K562 (cell line): Measurements from ENCODE around the gene FOXO3. TPM values are rescaled to one million over a fixed set of nuclear protein-coding genes. Genes with fewer than 3 reads are reported as not detected.

ENCODE experiments used
- BRD9 ChIP-seq: fragments of 450-650 bp; IDR thresholded peaks from 2 replicates; pipeline ENCODE4 v1.6.1; 2018; ENCODE audit warnings: low read depth; ENCODE audit not compliant: partially characterized antibody
- HDAC6 ChIP-seq: IDR thresholded peaks from 2 replicates; pipeline ENCODE4 v1.6.1; 2012; ENCODE audit warnings: low read depth, mild to moderate bottlenecking, control low read depth, inconsistent platforms, low read length, moderate library complexity
- KLF13 ChIP-seq: fragments of 450-650 bp; IDR thresholded peaks from 2 replicates; pipeline ENCODE4 v1.6.1; 2016; ENCODE audit warnings: missing genetic modification characterization, low read depth, mild to moderate bottlenecking, missing compliant biosample characterization, moderate library complexity, borderline replicate concordance
- PCBP1 ChIP-seq: fragments of 200-400 bp; formaldehyde crosslinking; IDR thresholded peaks from 2 replicates; pipeline ENCODE4 v1.6.1; 2018; ENCODE audit warnings: mild to moderate bottlenecking, low read depth, low read length; ENCODE audit not compliant: poor library complexity, severe bottlenecking
- SIX5 ChIP-seq, 2 experiments: IDR thresholded peaks; 2 replicates each; pipeline ENCODE4 v1.6.1; 2011; ENCODE audit warnings: low read length in 2 of 2, borderline replicate concordance in 1 of 2, low read depth in 1 of 2, mild to moderate bottlenecking in 1 of 2, moderate library complexity in 1 of 2; ENCODE audit not compliant: insufficient read depth in 1 of 2
- TCF7L2 ChIP-seq: fragments of 150-350 bp; IDR thresholded peaks from 2 replicates; pipeline ENCODE4 v1.6.1; 2016; ENCODE audit warnings: low read depth, mild to moderate bottlenecking, low read length, moderate library complexity
- ZBTB8A ChIP-seq: fragments of 450-650 bp; IDR thresholded peaks from 2 replicates; pipeline ENCODE4 v1.6.1; 2018; ENCODE audit warnings: mild to moderate bottlenecking, moderate library complexity; ENCODE audit not compliant: partially characterized antibody
- ZKSCAN8 ChIP-seq: fragments of 200-800 bp; sonication (Bioruptor generic); IDR thresholded peaks from 2 replicates; pipeline ENCODE4 v1.6.1; 2016; ENCODE audit warnings: missing genetic modification characterization, missing compliant biosample characterization
- polyA plus RNA-seq, 8 experiments: library from polyadenylated mRNA; depleted of rRNA in 4 of 8; stranded (reverse) in 5 of 8; unstranded in 3 of 8; fragments of >200 nt; fragmentation: Nextera tagmentation in 2 of 8; fragmentation: Illumina TruSeq in 1 of 8; extraction: Ambion mirVana in 2 of 8; extraction: Trizol in 1 of 8; gene quantifications; 2 replicates each; pipeline versions ENCODE4 v1.2.1 to v1.2.3, GENCODE V29; 2011 to 2014; ENCODE audit warnings: inconsistent platforms in 1 of 8, missing spikeins in 1 of 8
- total RNA-seq, 7 experiments: library from RNA; depleted of rRNA in 6 of 7; stranded (reverse); fragments of >200 nt in 6 of 7; fragmentation: Illumina TruSeq in 2 of 7; extraction: Trizol in 2 of 7; gene quantifications; 2 replicates each; pipeline versions ENCODE4 v1.2.1 to v1.2.3, GENCODE V29; 2011 to 2021; ENCODE audit warnings: low replicate concordance in 1 of 7
- TF ChIP-seq, protein P1 (sequence below): fragments of 450-650 bp; IDR thresholded peaks from 2 replicates; pipeline ENCODE4 v1.6.1; 2016; ENCODE audit warnings: missing biosample characterization, missing genetic modification characterization
- TF ChIP-seq, protein P2 (sequence below), 2 experiments: fragments of 450-650 bp; IDR thresholded peaks; 2 replicates each; pipeline ENCODE4 v1.6.1; 2018; ENCODE audit warnings: mild to moderate bottlenecking in 2 of 2, low read depth in 1 of 2; ENCODE audit not compliant: partially characterized antibody in 2 of 2
- TF ChIP-seq, protein P3 (sequence below): fragments of 250-450 bp; sonication (Bioruptor Pico); IDR thresholded peaks from 2 replicates; pipeline ENCODE4 v1.6.1; 2021; ENCODE audit warnings: mild to moderate bottlenecking
- TF ChIP-seq, protein P4 (sequence below): fragments of 200-800 bp; sonication (Bioruptor generic); IDR thresholded peaks from 2 replicates; pipeline ENCODE4 v1.6.1; 2016; ENCODE audit warnings: missing genetic modification characterization, missing compliant biosample characterization
- TF ChIP-seq, protein P5 (sequence below): fragments of 250-450 bp; sonication (Bioruptor Pico); IDR thresholded peaks from 2 replicates; pipeline ENCODE4 v1.8.0; 2021; ENCODE audit warnings: borderline replicate concordance, mild to moderate bottlenecking, moderate library complexity; ENCODE audit not compliant: poor library complexity, severe bottlenecking

FOXO3 gene
- total and polyA plus RNA-seq, 9 of the 15 experiments (the other 6 are each of a cell fraction or from before 2014, with no cell fraction given): 3.0 to 14.6 (median 6.0) TPM

DNA sequence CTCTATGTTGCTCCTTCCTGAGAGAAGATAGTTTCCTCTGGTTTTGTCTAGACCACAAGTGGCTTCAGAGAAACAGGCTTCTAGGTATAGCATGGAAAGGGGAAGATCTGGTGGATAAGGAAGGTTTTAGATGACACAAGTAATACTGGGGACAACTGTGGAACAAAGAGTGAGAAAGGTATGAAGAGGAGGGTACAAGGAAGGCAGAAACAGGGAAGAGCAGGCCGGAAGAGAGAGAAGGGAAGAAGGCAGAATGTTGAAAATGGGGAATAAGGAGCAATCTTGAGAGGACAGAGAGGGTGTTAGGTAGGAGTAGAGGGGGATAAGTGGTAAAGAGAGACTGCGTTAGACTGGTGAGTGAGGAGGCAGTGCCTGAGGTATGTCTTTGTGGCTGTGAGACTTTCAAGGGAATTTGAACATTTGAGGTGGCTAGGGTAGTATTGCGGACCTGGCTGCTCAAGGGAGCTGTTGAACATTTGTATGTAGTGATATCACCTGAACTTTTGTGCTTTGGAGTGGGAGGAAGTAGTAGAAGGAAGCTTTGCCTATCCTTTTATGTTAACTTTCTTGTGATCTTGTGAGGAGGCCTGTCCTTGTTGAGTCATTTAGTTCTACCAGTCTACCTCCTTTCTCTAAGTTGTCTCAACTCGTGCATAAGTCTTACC, 69.5 kb downstream of the FOXO3 start (continued):
- TF ChIP-seq, protein P1, sequence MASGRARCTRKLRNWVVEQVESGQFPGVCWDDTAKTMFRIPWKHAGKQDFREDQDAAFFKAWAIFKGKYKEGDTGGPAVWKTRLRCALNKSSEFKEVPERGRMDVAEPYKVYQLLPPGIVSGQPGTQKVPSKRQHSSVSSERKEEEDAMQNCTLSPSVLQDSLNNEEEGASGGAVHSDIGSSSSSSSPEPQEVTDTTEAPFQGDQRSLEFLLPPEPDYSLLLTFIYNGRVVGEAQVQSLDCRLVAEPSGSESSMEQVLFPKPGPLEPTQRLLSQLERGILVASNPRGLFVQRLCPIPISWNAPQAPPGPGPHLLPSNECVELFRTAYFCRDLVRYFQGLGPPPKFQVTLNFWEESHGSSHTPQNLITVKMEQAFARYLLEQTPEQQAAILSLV (tag): no peak
- no peak for TF ChIP-seq SIX5 (IDR thresholded peaks at IDR 0.05; ENCODE audit: borderline replicate concordance in 1 of 2, insufficient read depth in 1 of 2, low read depth in 1 of 2, low read length in 2 of 2)
- no peak for TF ChIP-seq ZKSCAN8 (CRISPR knock-in tag)
- TF ChIP-seq, protein P2, sequence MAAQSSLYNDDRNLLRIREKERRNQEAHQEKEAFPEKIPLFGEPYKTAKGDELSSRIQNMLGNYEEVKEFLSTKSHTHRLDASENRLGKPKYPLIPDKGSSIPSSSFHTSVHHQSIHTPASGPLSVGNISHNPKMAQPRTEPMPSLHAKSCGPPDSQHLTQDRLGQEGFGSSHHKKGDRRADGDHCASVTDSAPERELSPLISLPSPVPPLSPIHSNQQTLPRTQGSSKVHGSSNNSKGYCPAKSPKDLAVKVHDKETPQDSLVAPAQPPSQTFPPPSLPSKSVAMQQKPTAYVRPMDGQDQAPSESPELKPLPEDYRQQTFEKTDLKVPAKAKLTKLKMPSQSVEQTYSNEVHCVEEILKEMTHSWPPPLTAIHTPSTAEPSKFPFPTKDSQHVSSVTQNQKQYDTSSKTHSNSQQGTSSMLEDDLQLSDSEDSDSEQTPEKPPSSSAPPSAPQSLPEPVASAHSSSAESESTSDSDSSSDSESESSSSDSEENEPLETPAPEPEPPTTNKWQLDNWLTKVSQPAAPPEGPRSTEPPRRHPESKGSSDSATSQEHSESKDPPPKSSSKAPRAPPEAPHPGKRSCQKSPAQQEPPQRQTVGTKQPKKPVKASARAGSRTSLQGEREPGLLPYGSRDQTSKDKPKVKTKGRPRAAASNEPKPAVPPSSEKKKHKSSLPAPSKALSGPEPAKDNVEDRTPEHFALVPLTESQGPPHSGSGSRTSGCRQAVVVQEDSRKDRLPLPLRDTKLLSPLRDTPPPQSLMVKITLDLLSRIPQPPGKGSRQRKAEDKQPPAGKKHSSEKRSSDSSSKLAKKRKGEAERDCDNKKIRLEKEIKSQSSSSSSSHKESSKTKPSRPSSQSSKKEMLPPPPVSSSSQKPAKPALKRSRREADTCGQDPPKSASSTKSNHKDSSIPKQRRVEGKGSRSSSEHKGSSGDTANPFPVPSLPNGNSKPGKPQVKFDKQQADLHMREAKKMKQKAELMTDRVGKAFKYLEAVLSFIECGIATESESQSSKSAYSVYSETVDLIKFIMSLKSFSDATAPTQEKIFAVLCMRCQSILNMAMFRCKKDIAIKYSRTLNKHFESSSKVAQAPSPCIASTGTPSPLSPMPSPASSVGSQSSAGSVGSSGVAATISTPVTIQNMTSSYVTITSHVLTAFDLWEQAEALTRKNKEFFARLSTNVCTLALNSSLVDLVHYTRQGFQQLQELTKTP (IDR thresholded peaks at IDR 0.05; ENCODE audit: low read depth in 1 of 2, partially characterized antibody in 2 of 2): peak; percentile 70 to 77
- TF ChIP-seq BRD9: peak; percentile 64
- TF ChIP-seq TCF7L2: no peak
- TF ChIP-seq, protein P3, sequence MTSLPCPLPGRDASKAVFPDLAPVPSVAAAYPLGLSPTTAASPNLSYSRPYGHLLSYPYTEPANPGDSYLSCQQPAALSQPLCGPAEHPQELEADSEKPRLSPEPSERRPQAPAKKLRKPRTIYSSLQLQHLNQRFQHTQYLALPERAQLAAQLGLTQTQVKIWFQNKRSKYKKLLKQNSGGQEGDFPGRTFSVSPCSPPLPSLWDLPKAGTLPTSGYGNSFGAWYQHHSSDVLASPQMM (CRISPR knock-in tag): no peak
- TF ChIP-seq, protein P4, sequence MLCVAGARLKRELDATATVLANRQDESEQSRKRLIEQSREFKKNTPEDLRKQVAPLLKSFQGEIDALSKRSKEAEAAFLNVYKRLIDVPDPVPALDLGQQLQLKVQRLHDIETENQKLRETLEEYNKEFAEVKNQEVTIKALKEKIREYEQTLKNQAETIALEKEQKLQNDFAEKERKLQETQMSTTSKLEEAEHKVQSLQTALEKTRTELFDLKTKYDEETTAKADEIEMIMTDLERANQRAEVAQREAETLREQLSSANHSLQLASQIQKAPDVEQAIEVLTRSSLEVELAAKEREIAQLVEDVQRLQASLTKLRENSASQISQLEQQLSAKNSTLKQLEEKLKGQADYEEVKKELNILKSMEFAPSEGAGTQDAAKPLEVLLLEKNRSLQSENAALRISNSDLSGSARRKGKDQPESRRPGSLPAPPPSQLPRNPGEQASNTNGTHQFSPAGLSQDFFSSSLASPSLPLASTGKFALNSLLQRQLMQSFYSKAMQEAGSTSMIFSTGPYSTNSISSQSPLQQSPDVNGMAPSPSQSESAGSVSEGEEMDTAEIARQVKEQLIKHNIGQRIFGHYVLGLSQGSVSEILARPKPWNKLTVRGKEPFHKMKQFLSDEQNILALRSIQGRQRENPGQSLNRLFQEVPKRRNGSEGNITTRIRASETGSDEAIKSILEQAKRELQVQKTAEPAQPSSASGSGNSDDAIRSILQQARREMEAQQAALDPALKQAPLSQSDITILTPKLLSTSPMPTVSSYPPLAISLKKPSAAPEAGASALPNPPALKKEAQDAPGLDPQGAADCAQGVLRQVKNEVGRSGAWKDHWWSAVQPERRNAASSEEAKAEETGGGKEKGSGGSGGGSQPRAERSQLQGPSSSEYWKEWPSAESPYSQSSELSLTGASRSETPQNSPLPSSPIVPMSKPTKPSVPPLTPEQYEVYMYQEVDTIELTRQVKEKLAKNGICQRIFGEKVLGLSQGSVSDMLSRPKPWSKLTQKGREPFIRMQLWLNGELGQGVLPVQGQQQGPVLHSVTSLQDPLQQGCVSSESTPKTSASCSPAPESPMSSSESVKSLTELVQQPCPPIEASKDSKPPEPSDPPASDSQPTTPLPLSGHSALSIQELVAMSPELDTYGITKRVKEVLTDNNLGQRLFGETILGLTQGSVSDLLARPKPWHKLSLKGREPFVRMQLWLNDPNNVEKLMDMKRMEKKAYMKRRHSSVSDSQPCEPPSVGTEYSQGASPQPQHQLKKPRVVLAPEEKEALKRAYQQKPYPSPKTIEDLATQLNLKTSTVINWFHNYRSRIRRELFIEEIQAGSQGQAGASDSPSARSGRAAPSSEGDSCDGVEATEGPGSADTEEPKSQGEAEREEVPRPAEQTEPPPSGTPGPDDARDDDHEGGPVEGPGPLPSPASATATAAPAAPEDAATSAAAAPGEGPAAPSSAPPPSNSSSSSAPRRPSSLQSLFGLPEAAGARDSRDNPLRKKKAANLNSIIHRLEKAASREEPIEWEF (CRISPR knock-in tag): no peak
- no peak for TF ChIP-seq ZBTB8A
- no peak for TF ChIP-seq KLF13 (tag)
- TF ChIP-seq HDAC6: no peak
- TF ChIP-seq, protein P5, sequence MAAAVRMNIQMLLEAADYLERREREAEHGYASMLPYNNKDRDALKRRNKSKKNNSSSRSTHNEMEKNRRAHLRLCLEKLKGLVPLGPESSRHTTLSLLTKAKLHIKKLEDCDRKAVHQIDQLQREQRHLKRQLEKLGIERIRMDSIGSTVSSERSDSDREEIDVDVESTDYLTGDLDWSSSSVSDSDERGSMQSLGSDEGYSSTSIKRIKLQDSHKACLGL: no peak
- TF ChIP-seq PCBP1: no peak
